Subcutaneous adipose tissue (tissue), 4 donors: ENCODE results near the gene MAGI2. TPM values are rescaled to one million over a fixed set of nuclear protein-coding genes. Genes with fewer than 3 reads are reported as not detected.

Experiments
- CTCF ChIP-seq: fragments of 450-650 bp; IDR thresholded peaks from one replicate; pipeline ENCODE4 v1.5.1; 2016; ENCODE audit warnings: low read depth, mild to moderate bottlenecking, control low read depth, antibody characterized with exemption, moderate library complexity
- total RNA-seq, 4 donors: library from RNA; depleted of rRNA; stranded (reverse); fragments of >200 nt; gene quantifications; one replicate each; pipeline ENCODE4 v1.1.0, GENCODE V29; 2016

Gene MAGI2
- total RNA-seq, 4 donors from 2014 or later: 13.7 to 22.9 (median 17.7) TPM

- no peak for TF ChIP-seq CTCF
Observed at GRCh38 chr7:78129865-78130264, 1323.6 kb downstream of the MAGI2 start.

GRCh38 chr7:78127009-78127408, 1326.5 kb downstream of the MAGI2 start:
- TF ChIP-seq CTCF: no peak

- no peak for TF ChIP-seq CTCF
Observed at GRCh38 chr7:78125884-78126283, 1327.6 kb downstream of the MAGI2 start.

GRCh38 chr7:78124216-78124615, 1329.3 kb downstream of the MAGI2 start:
- TF ChIP-seq CTCF: no peak

- TF ChIP-seq CTCF: no peak
Observed at GRCh38 chr7:78121888-78122287, 1331.6 kb downstream of the MAGI2 start.

- TF ChIP-seq CTCF: no peak
Observed at GRCh38 chr7:78118470-78118869, 1335.0 kb downstream of the MAGI2 start.

GRCh38 chr7:78115876-78116275, 1337.6 kb downstream of the MAGI2 start:
- TF ChIP-seq CTCF: no peak
